Astrocyte (in vitro differentiated cells and primary cell): ENCODE data around the gene MORC1.

ENCODE experiments used
- CTCF ChIP-seq: IDR thresholded peaks from 2 replicates; pipeline ENCODE4 v1.5.1; 2011; ENCODE audit warnings: low read depth, mild to moderate bottlenecking, inconsistent platforms, low read length, moderate library complexity; ENCODE audit not compliant: insufficient read depth
- EZH2 ChIP-seq: IDR thresholded peaks from 2 replicates; pipeline ENCODE4 v1.6.1; 2012; ENCODE audit warnings: mild to moderate bottlenecking, low read length, inconsistent platforms; ENCODE audit not compliant: insufficient read depth

GRCh38 chr3:109093561-109093960 lies 24.4 kb downstream of the MORC1 start:
- TF ChIP-seq CTCF = no peak
- no peak for TF ChIP-seq EZH2
